A673 (cell line): ENCODE data around the gene AFG1L.

ENCODE experiments used
- EZH2 ChIP-seq: fragments of 200-600 bp; sonication (generic); IDR thresholded peaks from 2 replicates; pipeline ENCODE4 v1.6.1; 2017; ENCODE audit warnings: borderline replicate concordance, low read depth, mild to moderate bottlenecking, mixed read lengths, antibody characterized with exemption, low read length; ENCODE audit not compliant: poor library complexity, severe bottlenecking
- TF ChIP-seq, protein P1 (sequence below): fragments of 300-800, 200-600 bp; sonication (generic); conservative IDR thresholded peaks from 2 replicates; pipeline ENCODE4 v1.5.1; 2017; ENCODE audit warnings: low read depth, mild to moderate bottlenecking, antibody characterized with exemption, low read length, moderate library complexity, mixed read lengths

DNA sequence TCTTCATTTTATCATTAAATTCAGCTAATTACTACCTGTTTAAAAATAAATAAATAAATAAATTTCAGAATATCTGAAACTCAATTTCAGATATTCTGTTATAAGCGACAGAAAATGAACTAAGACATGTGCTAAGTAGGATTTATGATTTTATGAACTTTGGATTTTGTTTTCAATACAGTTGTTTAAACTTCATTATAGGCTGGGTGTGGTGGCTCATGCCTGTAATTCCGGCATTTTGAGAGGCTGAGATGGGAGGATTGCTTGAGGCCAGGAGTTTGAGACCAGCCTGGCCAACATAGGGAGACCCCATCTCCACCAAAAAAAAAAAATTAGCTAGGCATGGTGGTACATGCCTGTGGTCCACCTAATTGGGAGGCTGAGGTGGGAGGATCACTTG, 36.0 kb downstream of the AFG1L start:
- TF ChIP-seq, protein P1, sequence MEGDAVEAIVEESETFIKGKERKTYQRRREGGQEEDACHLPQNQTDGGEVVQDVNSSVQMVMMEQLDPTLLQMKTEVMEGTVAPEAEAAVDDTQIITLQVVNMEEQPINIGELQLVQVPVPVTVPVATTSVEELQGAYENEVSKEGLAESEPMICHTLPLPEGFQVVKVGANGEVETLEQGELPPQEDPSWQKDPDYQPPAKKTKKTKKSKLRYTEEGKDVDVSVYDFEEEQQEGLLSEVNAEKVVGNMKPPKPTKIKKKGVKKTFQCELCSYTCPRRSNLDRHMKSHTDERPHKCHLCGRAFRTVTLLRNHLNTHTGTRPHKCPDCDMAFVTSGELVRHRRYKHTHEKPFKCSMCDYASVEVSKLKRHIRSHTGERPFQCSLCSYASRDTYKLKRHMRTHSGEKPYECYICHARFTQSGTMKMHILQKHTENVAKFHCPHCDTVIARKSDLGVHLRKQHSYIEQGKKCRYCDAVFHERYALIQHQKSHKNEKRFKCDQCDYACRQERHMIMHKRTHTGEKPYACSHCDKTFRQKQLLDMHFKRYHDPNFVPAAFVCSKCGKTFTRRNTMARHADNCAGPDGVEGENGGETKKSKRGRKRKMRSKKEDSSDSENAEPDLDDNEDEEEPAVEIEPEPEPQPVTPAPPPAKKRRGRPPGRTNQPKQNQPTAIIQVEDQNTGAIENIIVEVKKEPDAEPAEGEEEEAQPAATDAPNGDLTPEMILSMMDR: no peak
- no peak for TF ChIP-seq EZH2
